GM12878 (cell line): ENCODE data around the gene TRAF3. TPM values are rescaled to one million over a fixed set of nuclear protein-coding genes. Genes with fewer than 3 reads are reported as not detected.

Source experiments
- ATAC-seq: fragments of 200-7000 bp; cut with Tn5 transposase; 3 replicates; pipeline ENCODE4 v1.9.1; 2020; ENCODE audit warnings: mild to moderate bottlenecking, moderate library complexity
- BruUV-seq: library from RNA; stranded (reverse); fragments of 400-500 nt; replicated peaks from 2 replicates; lab custom pipeline; 2021; lab: Mats Ljungman, UMichigan
- CTCF ChIA-PET: fragments of 300-600 bp; sonication (Branson Sonifier 250); formaldehyde crosslinking; extraction: SDS; loops from one replicate; lab custom pipeline; 2021; ENCODE audit warnings: inconsistent platforms; lab: Yijun Ruan, JAX
- POLR2A ChIA-PET: fragments of 350-600 bp; formaldehyde crosslinking; extraction: SDS; loops from one replicate; lab custom pipeline; 2021; ENCODE audit warnings: inconsistent platforms; lab: Charles Lee
- RAD21 ChIA-PET: fragments of 300-600 bp; sonication (Branson Sonifier 250); formaldehyde crosslinking; loops from one replicate; lab custom pipeline; 2023; ENCODE audit warnings: antibody characterized with exemption; ENCODE audit not compliant: unreplicated experiment; lab: Charles Lee
- SMC1A ChIA-PET: fragments of 300-600 bp; sonication (Branson Sonifier 250); formaldehyde crosslinking; loops from one replicate; lab custom pipeline; 2023; ENCODE audit not compliant: unreplicated experiment, uncharacterized antibody; lab: Charles Lee
- DNase-seq: peaks from one replicate; pipeline ENCODE4 v3.0.0-alpha.2; 2011; ENCODE audit warnings: low read depth, low spot score
- FAIRE-seq: peaks from 3 replicates; lab custom pipeline; 2011; peaks lifted over from hg19 to GRCh38; lab: Jason Lieb, UNC
- H2AFZ ChIP-seq: 2 replicates; pipeline ENCODE4 v1.6.0; 2011; ENCODE audit warnings: low read depth, low read length, control low read depth; ENCODE audit not compliant: control insufficient read depth
- H3K27ac ChIP-seq: 2 replicates; pipeline ENCODE4 v1.5.1; 2011; ENCODE audit warnings: control low read depth; ENCODE audit not compliant: control insufficient read depth, insufficient read depth
- H3K27me3 ChIP-seq, 2 experiments: replicated peaks in 1 of 2; 2 replicates each; pipeline versions ENCODE4 v1.6.0 to v1.6.1; 2011; ENCODE audit warnings: low read length in 1 of 2; ENCODE audit not compliant: control insufficient read depth in 2 of 2, insufficient read depth in 2 of 2
- H3K36me3 ChIP-seq, 2 experiments: 2 replicates each; pipeline ENCODE4 v1.5.1; 2011; ENCODE audit warnings: low read length in 1 of 2; ENCODE audit not compliant: control insufficient read depth in 2 of 2, insufficient read depth in 2 of 2
- H3K4me1 ChIP-seq: 2 replicates; pipeline ENCODE4 v1.6.1; 2011; ENCODE audit warnings: mild to moderate bottlenecking, low read length, moderate library complexity, mixed read lengths; ENCODE audit not compliant: control insufficient read depth, insufficient read depth
- H3K4me2 ChIP-seq: 2 replicates; pipeline ENCODE4 v1.6.0; 2011; ENCODE audit warnings: control low read depth; ENCODE audit not compliant: control insufficient read depth, insufficient read depth
- H3K4me3 ChIP-seq: fragments of 200-600 bp; sonication (generic); 2 replicates; pipeline ENCODE4 v1.5.1; 2016
- H3K79me2 ChIP-seq: 2 replicates; pipeline ENCODE4 v1.6.0; 2011; ENCODE audit warnings: low read length; ENCODE audit not compliant: control insufficient read depth, insufficient read depth
- H3K9ac ChIP-seq: 2 replicates; pipeline ENCODE4 v1.8.0; 2011; ENCODE audit warnings: low read length, control low read depth, mixed read lengths; ENCODE audit not compliant: control insufficient read depth, insufficient read depth
- H3K9me3 ChIP-seq: replicated peaks from 3 replicates; pipeline ENCODE4 v1.5.1; 2011; ENCODE audit warnings: mild to moderate bottlenecking, low read length; ENCODE audit not compliant: control insufficient read depth, insufficient read depth
- H4K20me1 ChIP-seq: 2 replicates; pipeline ENCODE4 v1.6.0; 2011; ENCODE audit not compliant: control insufficient read depth, insufficient read depth
- BCL3 ChIP-seq: IDR thresholded peaks from 2 replicates; pipeline ENCODE4 v1.6.1; 2011; ENCODE audit warnings: borderline replicate concordance, low read depth, mild to moderate bottlenecking, moderate library complexity, low read length; ENCODE audit not compliant: insufficient read depth, poor library complexity, severe bottlenecking
- CBFB ChIP-seq: IDR thresholded peaks from 2 replicates; pipeline ENCODE4 v1.6.1; 2016; ENCODE audit warnings: antibody characterized with exemption, low read depth
- JUNB ChIP-seq: IDR thresholded peaks from 2 replicates; pipeline ENCODE4 v1.6.1; 2016; ENCODE audit warnings: antibody characterized with exemption, mild to moderate bottlenecking
- JUND ChIP-seq: IDR thresholded peaks from 2 replicates; pipeline ENCODE4 v1.6.1; 2012; ENCODE audit warnings: low read depth, mild to moderate bottlenecking, low read length, improper control_type of control experiment, moderate library complexity
- LARP7 ChIP-seq: fragments of 450-650 bp; IDR thresholded peaks from 2 replicates; pipeline ENCODE4 v1.6.1; 2017; ENCODE audit warnings: mild to moderate bottlenecking
- MXI1 ChIP-seq: fragments of 150-350 bp; IDR thresholded peaks from 2 replicates; pipeline ENCODE4 v1.6.1; 2011; ENCODE audit warnings: low read depth, mild to moderate bottlenecking, inconsistent platforms, low read length, improper control_type of control experiment
- NFYA ChIP-seq: IDR thresholded peaks from 2 replicates; pipeline ENCODE4 v1.6.1; 2011; ENCODE audit warnings: low read depth, mild to moderate bottlenecking, low read length, improper control_type of control experiment, borderline replicate concordance
- POLR2AphosphoS5 ChIP-seq: IDR thresholded peaks from 2 replicates; pipeline ENCODE4 v1.6.1; 2011; ENCODE audit warnings: mild to moderate bottlenecking, low read length, inconsistent platforms
- ZNF274 ChIP-seq: IDR thresholded peaks from one replicate; pipeline ENCODE4 v1.8.0; 2011; ENCODE audit not compliant: insufficient read length, insufficient read depth
- WGBS: methylation state at CpG from one replicate; pipeline ENCODE4 v1.1.6; 2016; ENCODE audit warnings: low lambda C conversion rate; ENCODE audit not compliant: insufficient replicate concordance, insufficient coverage; ENCODE audit errors: missing lambda C conversion rate; 5-methylcytosine and 5-hydroxymethylcytosine counted together
- in situ Hi-C: fragments of 300-500 bp; cut with MboI; formaldehyde crosslinking; loops from 9 replicates; pipeline ENCODE4 v1.14.3; 2018; ENCODE audit warnings: mixed read lengths
- intact Hi-C: fragments of 100-400 bp; cut with micrococcal nuclease; formaldehyde crosslinking; loops from one replicate; pipeline ENCODE4 v1.14.2; 2022; ENCODE audit not compliant: unreplicated experiment
- polyA plus RNA-seq, 11 experiments: library from polyadenylated mRNA; depleted of rRNA in 4 of 11; unstranded in 6 of 11; stranded (reverse) in 5 of 11; fragments of >200 nt; fragmentation: Nextera tagmentation in 4 of 11; fragmentation: Illumina TruSeq in 1 of 11; extraction: Ambion mirVana in 4 of 11; extraction: Trizol in 1 of 11; gene quantifications; 1 replicate in 1 of 11; 2 replicates in 10 of 11; pipeline versions ENCODE4 v1.2.1 to v1.2.3, GENCODE V29; 2011 to 2016; ENCODE audit warnings: inconsistent platforms in 2 of 11, missing spikeins in 2 of 11, low read depth in 1 of 11
- total RNA-seq, 4 experiments: library from RNA; depleted of rRNA in 3 of 4; stranded (reverse); fragments of >200 nt in 3 of 4; fragmentation: Illumina TruSeq in 1 of 4; extraction: Trizol in 1 of 4; gene quantifications; 2 replicates each; pipeline versions ENCODE4 v1.2.1 to v1.2.3, GENCODE V29; 2013 to 2021
- TF ChIP-seq, protein P1 (sequence below): fragments of 150-350 bp; IDR thresholded peaks from 2 replicates; pipeline ENCODE4 v1.6.1; 2016; ENCODE audit warnings: low read depth, low read length
- TF ChIP-seq, protein P2 (sequence below): fragments of 450-650 bp; IDR thresholded peaks from 2 replicates; pipeline ENCODE4 v1.6.1; 2018; ENCODE audit warnings: mild to moderate bottlenecking, low read depth, moderate library complexity; ENCODE audit not compliant: partially characterized antibody

The TRAF3 gene
- total and polyA plus RNA-seq, 10 of the 15 experiments (the other 5 are each of a cell fraction or from before 2014, with no cell fraction given): 3.0 to 70.1 (median 36.5) TPM

GRCh38 chr14:102872020-102872419, 94.8 kb downstream of the TRAF3 start:
- H3K79me2 ChIP-seq: peaks cover 27% of the 10 kb centered on the region
- in situ Hi-C loops: no loop called here
- CTCF ChIA-PET: interaction anchor here (1.0 to 1.8 kb wide), 5 partner anchors 9 to 178 kb away, joined by 3 to 5 read pairs (median 4); no protein-coding TSS in a partner anchor

More at GRCh38 chr14:102872020-102872419, 94.8 kb downstream of the TRAF3 start:
- TF ChIP-seq ZNF274 (no peak), BCL3 (no peak), JUND (no peak), POLR2AphosphoS5 (no peak), JUNB (no peak), LARP7 (no peak), CBFB (no peak), MXI1 (no peak), NFYA (no peak)
- TF ChIP-seq, protein P1, sequence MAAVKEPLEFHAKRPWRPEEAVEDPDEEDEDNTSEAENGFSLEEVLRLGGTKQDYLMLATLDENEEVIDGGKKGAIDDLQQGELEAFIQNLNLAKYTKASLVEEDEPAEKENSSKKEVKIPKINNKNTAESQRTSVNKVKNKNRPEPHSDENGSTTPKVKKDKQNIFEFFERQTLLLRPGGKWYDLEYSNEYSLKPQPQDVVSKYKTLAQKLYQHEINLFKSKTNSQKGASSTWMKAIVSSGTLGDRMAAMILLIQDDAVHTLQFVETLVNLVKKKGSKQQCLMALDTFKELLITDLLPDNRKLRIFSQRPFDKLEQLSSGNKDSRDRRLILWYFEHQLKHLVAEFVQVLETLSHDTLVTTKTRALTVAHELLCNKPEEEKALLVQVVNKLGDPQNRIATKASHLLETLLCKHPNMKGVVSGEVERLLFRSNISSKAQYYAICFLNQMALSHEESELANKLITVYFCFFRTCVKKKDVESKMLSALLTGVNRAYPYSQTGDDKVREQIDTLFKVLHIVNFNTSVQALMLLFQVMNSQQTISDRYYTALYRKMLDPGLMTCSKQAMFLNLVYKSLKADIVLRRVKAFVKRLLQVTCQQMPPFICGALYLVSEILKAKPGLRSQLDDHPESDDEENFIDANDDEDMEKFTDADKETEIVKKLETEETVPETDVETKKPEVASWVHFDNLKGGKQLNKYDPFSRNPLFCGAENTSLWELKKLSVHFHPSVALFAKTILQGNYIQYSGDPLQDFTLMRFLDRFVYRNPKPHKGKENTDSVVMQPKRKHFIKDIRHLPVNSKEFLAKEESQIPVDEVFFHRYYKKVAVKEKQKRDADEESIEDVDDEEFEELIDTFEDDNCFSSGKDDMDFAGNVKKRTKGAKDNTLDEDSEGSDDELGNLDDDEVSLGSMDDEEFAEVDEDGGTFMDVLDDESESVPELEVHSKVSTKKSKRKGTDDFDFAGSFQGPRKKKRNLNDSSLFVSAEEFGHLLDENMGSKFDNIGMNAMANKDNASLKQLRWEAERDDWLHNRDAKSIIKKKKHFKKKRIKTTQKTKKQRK: no peak
- TF ChIP-seq, protein P2, sequence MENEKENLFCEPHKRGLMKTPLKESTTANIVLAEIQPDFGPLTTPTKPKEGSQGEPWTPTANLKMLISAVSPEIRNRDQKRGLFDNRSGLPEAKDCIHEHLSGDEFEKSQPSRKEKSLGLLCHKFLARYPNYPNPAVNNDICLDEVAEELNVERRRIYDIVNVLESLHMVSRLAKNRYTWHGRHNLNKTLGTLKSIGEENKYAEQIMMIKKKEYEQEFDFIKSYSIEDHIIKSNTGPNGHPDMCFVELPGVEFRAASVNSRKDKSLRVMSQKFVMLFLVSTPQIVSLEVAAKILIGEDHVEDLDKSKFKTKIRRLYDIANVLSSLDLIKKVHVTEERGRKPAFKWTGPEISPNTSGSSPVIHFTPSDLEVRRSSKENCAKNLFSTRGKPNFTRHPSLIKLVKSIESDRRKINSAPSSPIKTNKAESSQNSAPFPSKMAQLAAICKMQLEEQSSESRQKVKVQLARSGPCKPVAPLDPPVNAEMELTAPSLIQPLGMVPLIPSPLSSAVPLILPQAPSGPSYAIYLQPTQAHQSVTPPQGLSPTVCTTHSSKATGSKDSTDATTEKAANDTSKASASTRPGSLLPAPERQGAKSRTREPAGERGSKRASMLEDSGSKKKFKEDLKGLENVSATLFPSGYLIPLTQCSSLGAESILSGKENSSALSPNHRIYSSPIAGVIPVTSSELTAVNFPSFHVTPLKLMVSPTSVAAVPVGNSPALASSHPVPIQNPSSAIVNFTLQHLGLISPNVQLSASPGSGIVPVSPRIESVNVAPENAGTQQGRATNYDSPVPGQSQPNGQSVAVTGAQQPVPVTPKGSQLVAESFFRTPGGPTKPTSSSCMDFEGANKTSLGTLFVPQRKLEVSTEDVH: no peak
- no peak overlapping the region for H2AFZ ChIP-seq
- POLR2A ChIA-PET: no interaction called here
- intact Hi-C loops: no loop called here
- H3K27ac ChIP-seq: no peak overlapping the region
- no peak overlapping the region for H3K4me3 ChIP-seq
- SMC1A ChIA-PET: interaction anchor here (0.9 to 2.5 kb wide), 7 partner anchors 17 to 178 kb away, joined by 3 to 14 read pairs (median 3); no protein-coding TSS in a partner anchor
- no peaks in the 10 kb centered on the region; the same call in 2 of the 3 replicates for H3K9me3 ChIP-seq
- ATAC-seq: no peak; the same call in 2 of the 3 replicates
- H3K36me3 ChIP-seq: peaks cover 40 to 45% of the 10 kb centered on the region in 2 experiments
- no peak for FAIRE-seq
- RAD21 ChIA-PET: interaction anchor here (1.0 to 1.3 kb wide), 4 partner anchors 86 to 177 kb away, joined by 3 to 5 read pairs (median 4); no protein-coding TSS in a partner anchor
- H4K20me1 ChIP-seq: peaks cover 5% of the 10 kb centered on the region; the same call in 1 of the 2 replicates
- 70% methylated on average over 5 of the region's 5 CpGs for WGBS
- H3K4me1 ChIP-seq: peaks cover 24% of the 10 kb centered on the region
- no TSS peak for BruUV-seq
- no peak overlapping the region for H3K9ac ChIP-seq
- H3K4me2 ChIP-seq: no peak overlapping the region
- H3K27me3 ChIP-seq: no peaks in the 10 kb centered on the region
- DNase-seq: no peak
